Stimulated activated CD4-positive, alpha-beta T cell treated with anti-CD3 and anti-CD28 coated beads, Interleukin-15, amount 100 ng/mL, for 48 hours (primary cell): ENCODE data around the gene SESTD1.
A peak's percentile ranks its signal among the peaks of the same experiment; 100 is the strongest.
"Not testable (repeated sequence)": the region's sequence is repeated elsewhere in the genome, so short reads cannot be mapped to it uniquely, and the experiment has no call there.

Experiments
- DNase-seq, 2 donors: peaks; one replicate each; pipeline ENCODE4 v3.0.0-alpha.2; 2020; ENCODE audit warnings: low read depth in 2 of 2

The SESTD1 gene

GRCh38 chr2:179268277-179268925 is 3.8 kb upstream of the SESTD1 start:
- peak in 1 of 2 donors; percentile 21 for DNase-seq

GRCh38 chr2:179266271-179266670 is 1.6 kb upstream of the SESTD1 start:
- DNase-seq: no peak

GRCh38 chr2:179265082-179265510 is 464 bp upstream of the SESTD1 start:
- DNase-seq: no peak

GRCh38 chr2:179263446-179264367 is 925 bp downstream of the SESTD1 start:
- no peak for DNase-seq

- no peak for DNase-seq
Observed at GRCh38 chr2:179263015-179263414, 1.6 kb downstream of the SESTD1 start.

- DNase-seq: no peak
Observed at GRCh38 chr2:179262077-179262660, 2.5 kb downstream of the SESTD1 start.

GRCh38 chr2:179261151-179261825 is 3.3 kb downstream of the SESTD1 start:
- DNase-seq: no peak

- no peak for DNase-seq
Observed at GRCh38 chr2:179260224-179260623, 4.4 kb downstream of the SESTD1 start.

- no peak for DNase-seq
Observed at GRCh38 chr2:179255129-179255528, 9.5 kb downstream of the SESTD1 start.

GRCh38 chr2:179253226-179253625 is 11.4 kb downstream of the SESTD1 start:
- DNase-seq: no peak

GRCh38 chr2:179252423-179252822 is 12.2 kb downstream of the SESTD1 start:
- DNase-seq: no peak

- DNase-seq: no peak
Observed at GRCh38 chr2:179251870-179252269, 12.8 kb downstream of the SESTD1 start.

GRCh38 chr2:179250848-179251504 is 13.7 kb downstream of the SESTD1 start:
- DNase-seq: no peak

- no peak for DNase-seq
Observed at GRCh38 chr2:179250095-179250494, 14.5 kb downstream of the SESTD1 start.

- no peak for DNase-seq
Observed at GRCh38 chr2:179248024-179248348, 16.6 kb downstream of the SESTD1 start.

GRCh38 chr2:179247318-179248023 is 17.2 kb downstream of the SESTD1 start:
- DNase-seq: no peak

- not testable (repeated sequence) for DNase-seq
Observed at GRCh38 chr2:179245843-179246242, 18.8 kb downstream of the SESTD1 start.

- DNase-seq: no peak
Observed at GRCh38 chr2:179243046-179243445, 21.6 kb downstream of the SESTD1 start.

GRCh38 chr2:179240481-179241451 is 23.9 kb downstream of the SESTD1 start:
- no peak for DNase-seq

- no peak for DNase-seq
Observed at GRCh38 chr2:179239838-179240237, 24.8 kb downstream of the SESTD1 start.
